HG02642 (cell line): ENCODE data around the gene DOCK1.

Experiments
- ATAC-seq: cut with Tn5 transposase; IDR thresholded peaks from one replicate; pipeline ENCODE4 v1.9.1; 2021; ENCODE audit warnings: mild to moderate bottlenecking; ENCODE audit not compliant: unreplicated experiment, poor library complexity

DOCK1 gene

DNA sequence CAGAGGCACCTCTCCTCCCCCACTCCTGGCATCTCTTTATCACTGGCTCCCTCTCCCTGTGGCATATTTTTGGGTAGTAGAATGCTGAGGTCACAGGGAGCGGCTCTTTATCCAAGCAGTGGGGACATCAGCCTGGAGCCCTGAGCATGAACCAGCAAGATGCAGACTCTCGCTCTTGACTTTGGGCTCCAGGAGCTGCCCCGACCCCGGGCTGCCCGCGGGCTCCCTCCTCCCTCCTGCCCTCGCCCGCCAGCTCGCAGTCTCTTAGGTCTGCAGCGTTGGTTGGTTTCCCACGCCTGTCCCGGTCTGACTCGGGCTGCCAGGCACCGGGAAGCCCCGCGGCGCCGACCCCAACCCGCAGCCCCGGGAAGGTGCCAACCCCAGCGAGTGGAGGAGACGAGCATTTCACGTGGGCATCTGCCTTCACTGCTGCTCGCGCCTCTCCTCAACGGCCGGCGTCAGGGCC is 289.8 kb downstream of the DOCK1 start:
- ATAC-seq = no peak

DNA sequence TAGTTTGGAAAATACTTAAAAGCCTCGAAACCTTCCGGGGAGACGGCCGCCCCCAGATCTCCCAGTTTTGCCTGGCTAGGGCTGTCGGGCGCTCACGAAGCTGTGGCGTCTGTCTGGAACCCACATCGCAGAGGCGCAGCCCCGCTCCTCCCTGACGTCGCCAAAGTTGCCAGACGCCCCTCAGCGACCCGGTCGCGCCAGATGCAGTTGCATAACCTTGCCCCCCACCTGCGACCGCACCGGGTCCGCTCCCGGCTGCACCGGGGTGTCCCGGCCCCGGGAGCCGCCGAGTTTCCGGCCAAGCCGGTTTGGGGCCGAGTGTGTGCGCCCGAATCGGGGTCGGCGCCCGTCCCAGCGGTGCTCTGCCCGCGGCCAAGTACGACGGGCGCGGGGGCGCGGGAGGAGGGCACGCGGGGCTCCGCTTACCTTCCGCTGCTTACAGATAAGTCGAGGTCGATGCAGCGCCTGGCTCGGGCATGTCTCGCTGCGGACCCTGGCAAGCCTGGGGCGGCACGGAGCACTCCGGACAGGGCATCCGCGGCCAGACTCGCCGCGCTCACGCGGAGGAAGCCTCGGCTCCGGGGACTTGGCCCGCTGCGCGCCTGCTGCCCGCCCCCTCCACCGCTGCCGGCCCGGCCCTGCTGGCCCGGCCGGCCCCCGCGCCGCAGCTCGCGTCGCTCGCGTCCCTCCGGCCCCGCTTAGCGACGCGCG is 290.5 kb downstream of the DOCK1 start:
- ATAC-seq = no peak

DNA sequence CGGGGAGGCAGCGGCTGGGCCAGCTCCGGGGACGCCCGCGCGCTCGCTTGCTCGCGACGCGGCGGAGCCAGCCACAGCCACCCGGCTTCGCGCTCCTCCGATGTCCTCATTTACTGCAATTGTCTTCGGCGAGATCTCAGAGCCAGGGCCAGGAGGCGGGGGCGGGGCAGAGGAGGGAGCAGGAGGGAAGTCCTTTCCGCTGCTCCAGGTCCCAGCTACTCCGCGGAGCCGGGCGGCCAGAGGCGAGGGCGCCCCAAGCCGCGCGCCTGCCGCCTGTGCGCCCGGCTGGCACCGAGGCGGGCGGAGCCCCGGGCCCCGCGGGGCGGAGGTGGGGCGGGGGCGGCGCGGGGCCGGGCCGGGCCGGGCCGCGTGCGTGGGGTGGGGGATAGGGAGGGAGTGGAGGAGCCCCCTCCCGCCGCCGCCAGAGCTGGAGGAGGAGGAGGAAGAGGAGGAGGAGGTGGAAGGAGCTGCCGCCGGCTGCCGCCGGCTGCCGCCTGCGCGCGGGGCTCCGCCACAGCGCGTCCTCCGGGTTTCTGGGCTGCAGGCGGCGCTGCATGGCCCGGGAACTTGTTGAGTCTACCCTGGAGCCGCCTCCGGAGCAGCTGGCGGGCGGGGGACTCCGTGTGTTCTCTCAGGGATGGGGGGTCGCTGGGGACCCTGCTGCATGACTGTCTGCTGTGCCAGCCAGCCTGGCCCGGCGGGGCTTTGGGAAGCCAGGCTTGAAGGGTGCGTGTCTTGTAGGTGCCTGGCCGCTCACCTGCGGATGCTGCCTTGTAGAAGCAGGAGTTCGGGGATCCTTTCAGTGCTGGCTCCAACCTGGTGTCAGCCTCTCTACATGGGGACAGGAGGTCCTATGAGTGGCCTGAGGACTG is 291.3 kb downstream of the DOCK1 start, which contains the start of gene INSYN2A:
INSYN2A (minus strand) TSS at position 310 of the 872 bp plus-strand sequence. CDS start 20,196 bp downstream, outside the sequence.
- no peak for ATAC-seq

DNA sequence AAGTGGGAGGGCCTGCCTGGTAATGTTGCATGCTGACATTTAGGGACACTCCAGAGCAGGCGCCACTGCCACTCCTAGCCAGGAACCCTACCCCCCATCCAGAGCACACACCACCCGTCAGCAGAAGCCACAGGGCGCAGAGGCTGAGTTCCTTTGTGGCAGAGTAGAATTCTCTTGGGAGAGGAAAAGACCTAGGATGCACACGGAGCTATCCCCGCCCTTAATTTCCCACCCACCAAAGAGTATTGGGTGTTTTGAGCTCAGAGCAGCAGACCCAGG is 291.9 kb downstream of the DOCK1 start:
- no peak for ATAC-seq

DNA sequence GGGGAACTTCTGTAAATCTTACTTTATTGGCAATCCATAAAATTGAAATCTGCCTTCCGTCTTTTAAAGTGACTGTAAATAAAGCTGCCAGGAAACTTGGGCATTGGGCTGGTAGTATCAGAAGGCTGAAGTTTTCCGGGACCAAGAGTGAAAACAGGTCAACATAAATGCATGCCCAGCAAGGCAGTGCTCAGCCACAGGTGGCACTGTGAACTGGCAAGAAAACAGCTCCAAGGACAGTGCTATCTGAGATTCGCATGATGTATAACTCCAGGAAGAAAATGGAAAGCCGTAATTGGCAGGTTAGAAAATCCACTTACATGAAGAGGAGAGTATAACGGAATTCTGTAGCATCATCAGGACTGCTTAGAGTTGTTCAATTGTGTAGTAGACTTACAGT is 293.1 kb downstream of the DOCK1 start:
- no peak for ATAC-seq

DNA sequence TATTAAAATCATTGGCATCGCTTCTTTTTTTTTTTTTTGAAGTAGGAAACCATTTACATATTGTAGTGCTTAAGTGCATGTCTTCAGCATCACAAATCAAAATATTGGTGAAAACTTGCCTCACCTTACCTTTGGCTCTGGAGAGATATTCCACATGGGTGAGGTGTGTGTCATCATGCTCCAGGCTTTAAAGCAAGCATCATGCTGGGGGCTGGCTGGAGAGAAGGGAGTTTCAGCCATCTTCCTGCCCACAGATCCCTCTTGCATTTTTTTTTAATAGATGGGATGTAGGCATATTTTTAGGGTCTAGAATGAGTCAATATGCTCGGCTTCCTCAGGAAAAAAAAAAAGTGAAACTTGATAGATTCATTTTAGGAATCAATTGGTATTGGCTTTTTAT is 293.5 kb downstream of the DOCK1 start:
- no peak for ATAC-seq

DNA sequence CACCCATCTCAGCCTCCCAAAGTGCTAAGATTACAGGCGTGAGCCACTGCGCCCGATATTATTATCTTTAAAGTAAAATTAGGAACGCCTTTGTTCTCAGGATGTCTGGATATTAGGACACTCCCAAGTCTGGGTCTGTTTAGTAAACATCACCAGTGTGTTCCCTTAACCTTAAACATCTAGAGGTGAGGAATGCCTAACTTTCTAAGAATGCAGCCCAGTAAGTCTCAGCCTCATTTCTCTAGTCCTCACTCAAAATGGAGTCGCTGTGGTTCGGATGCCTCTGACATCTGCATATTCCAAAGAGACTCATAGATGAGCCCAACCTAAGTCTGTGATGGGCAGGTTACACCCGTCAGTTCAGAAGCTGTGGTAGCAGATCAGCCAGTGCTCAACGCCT is 295.4 kb downstream of the DOCK1 start:
- ATAC-seq = no peak

DNA sequence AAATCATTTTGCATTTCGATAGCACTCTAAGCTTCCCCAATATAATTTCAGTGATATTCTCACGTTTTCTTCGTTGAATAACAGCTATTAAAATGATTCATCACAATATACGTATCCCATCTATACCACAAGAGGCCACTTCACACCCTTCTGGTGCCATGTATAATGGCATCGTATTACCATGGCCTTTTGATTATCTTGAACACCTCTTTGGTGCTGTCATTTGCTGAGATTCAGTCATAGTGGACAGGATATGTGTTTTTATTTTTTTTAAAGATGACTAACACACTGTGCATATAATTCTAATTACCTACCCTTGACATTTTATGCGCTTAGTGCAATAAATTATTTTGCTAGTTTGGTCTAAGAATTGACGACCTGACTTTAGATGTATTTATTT is 297.8 kb downstream of the DOCK1 start:
- no peak for ATAC-seq

DNA sequence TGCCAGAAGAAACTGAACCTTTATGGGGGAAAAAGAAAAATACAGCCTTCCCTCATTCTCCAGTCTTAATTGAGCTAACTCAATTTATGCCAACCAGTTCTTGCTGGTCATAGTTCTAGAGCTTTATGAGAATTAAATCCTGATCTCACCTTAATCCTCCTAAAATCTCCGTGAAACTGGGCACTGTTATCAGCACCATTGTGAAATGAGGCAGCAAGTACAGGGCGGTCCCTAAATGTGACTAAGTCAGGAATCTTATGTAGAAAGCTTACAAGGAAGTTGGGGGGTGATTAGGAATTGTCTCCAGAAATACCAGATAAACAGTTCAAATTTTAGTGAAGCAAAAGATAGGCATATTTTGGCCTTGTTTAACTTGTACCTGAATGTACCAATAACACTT is 301.9 kb downstream of the DOCK1 start:
- ATAC-seq = no peak

DNA sequence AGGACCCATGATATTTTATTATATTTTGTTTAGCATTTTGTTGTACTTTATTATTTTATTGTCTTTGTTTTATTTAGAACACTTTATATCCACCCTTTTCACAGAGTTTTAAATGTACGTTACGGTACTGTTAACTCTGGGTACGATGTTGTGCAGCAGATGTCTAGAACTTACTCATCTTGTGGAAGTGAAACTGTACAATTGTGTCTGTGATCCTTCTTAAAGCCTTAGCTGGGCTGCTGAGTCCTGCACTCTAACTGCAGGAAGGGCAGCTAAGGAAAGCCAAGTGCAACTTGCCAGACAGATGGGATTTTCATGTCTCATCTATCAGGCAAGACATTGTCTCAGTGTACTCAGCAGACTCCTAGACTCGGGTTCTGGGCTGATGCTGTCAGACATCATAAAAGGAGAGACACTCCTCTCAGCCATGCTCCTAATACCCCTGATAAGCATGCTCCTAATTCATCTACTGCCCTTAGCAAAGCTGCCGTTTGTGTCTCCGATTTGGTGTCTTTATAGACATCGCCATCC is 305.8 kb downstream of the DOCK1 start:
- no peak for ATAC-seq

DNA sequence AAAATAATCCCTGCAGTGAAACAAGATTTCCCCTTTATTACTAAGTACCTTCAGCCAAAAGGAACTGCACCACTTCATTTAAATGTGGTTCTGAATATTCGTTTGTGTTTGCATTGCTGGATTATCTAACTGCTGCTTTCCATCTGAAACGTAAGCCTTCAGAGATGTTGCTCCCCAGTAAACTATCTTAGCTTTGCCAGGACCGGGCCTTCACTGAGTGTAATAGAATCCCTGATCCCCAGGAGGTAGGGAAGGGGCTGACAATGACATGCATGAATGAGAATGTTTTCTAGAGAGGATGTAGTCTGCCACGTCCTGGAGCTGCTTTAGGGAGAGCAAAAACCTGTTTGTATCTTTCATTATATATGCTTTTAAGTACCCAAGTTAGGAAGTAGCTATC is 310.6 kb downstream of the DOCK1 start:
- no peak for ATAC-seq

DNA sequence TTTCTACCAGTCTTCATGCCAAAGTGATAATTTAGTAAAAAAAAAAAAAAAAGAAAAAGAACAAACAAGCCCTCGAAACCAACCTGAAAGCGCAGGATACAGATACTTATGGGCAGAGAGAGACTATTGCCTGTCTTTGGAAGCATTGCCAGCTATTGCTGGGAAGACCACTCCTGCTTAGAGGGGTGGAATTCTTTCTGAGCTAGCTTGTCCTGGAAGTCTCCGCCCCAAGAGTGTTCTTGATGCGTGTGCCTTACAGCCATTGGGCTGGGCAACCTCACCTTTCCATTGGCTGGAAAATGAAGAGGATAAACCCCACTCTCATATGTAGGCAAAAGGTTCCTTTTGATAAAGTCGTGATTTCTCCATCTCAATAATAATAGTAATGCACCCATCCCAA is 311.0 kb downstream of the DOCK1 start:
- ATAC-seq = no peak

DNA sequence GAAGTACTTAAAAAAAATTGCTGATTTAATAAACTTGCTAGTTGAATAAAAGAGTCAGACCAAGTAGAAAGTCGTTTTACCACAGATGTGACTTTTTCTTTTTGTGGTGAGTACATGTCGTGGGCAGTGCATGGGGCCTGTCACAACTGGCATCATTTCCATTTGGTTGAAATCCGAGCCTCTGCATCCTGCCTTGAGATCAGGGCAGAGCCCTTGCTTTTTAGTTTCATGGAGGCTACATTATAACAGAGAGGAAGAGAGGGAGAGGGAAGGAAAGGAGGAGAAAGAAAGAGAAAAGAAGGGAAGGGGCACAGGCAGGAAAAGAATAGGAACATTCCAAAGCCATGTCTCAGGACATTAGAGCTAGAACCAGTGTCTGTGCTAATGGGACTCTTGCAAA is 311.6 kb downstream of the DOCK1 start:
- no peak for ATAC-seq

DNA sequence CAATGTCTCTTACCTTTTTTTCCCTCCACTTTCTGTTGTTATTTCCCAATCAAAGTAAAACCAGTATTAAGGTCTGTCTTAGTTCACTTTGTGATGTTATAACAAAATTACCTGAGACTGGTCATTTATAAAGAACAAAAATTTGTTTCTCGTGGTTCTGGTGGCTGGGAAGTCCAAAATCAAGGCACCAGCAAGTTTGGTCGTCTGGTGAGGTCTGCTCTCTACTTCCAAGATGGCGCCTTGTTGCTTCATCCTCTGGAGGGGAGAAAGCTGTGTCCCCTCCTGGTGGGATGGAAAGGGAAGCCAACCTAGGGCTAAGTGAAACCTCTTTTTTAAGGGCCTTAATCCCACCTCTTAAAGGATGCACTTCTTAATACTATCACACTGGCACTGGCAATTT is 313.4 kb downstream of the DOCK1 start:
- ATAC-seq = no peak

DNA sequence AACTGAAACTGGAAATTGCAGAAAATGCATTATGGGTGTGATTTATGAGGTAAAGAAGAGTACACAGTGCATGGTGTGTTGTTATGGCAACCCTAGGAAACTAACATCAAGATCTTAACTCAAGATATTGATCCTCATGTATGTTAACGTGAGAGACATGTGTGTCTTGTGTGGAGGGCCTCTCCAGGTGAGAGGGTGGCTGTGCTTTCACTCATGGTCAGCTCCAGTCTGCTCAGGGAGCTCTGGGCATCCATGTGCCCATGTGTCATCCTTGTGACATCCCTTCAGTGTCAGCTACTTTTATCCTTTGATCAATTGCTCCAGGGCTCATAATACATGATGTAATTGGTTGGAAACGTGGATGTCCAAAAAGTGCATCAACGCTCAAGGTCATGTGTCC is 316.1 kb downstream of the DOCK1 start:
- ATAC-seq = no peak

DNA sequence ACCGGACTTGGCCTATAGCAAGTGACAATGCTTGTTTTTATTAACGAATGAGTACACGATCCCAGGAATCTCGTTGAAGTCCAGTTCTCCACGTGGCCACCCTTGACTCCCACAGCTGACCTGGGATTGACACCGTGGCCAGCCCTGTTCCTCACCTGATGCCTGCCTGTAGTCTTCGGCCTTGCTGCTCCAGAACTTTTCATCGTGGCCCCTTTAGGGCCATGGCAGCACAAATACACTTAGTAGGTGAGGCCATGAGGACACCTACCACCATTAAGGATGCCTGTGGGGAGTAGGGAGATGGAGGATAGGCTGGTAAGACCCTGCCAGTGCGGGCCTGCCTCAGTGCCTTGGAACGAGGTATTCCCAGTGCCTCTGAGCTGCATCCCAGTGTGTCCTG is 321.8 kb downstream of the DOCK1 start:
- ATAC-seq = no peak

DNA sequence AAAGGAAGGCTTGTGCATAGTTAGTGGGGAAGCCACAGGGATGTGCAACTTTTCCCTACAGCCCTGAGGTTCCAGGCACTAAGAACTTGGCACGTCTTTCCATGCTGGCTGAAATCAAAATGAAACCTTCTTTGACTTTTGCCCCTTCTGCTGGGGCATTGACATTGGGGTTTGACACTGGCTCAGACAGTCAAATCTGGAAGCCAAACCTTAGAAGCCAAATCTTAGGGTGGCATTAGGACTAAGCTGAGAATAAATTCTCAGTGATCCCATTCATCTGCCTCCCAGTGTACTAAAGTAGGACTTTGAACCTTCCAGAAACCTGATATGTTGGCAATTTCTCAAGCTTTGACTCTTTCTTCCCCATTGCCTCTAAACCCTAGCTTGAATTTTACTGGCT is 322.4 kb downstream of the DOCK1 start:
- ATAC-seq = no peak

DNA sequence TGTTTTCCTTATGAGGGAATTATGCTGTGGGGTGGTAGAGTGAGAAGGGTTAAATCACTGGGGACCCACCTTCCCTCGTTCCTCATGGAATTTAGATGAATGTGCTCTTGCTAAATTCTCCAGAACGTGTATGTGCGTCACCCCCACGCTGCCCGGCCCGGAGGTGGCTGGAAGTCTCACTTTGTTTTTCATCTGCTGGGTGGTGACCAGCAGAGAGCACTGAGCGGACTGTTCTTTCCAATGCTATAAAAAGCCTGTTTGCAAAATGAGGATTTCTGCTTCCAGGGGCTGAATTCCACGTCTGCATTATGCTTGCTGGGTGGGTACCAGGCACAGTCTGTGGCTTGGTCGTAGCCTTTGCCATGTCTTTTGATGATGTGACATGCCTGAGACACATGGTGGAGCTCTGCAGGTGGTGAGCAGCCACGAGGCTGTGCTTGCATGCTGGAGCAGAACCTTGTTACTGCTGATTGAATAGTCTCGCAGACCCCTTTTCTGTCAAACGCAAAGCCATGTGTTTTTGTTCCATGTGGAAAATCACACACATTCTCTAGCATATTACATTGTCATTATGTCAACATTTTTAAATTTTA is 323.1 kb downstream of the DOCK1 start:
- no peak for ATAC-seq

DNA sequence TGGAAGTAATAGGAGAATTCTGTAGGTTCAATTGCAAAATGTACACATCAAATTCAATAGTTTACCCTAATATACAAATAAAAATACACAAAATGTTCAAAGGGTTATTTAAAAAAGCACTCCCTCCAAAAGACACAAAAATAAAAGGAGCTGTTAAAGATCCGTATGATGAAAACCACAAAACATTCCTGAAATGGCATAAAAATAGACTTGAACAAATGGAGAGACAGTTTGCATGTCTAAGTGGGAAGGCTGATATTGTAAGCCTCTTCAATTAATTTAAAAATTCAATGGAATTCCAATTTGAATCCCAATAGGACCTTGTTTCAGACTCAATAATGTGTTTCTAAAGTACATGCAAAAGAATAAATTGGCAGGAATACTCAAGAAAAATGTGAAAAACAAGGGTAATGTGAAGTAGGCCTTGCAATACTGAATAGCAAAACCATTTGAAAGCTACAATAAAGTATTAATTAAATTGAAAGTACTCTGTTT is 329.1 kb downstream of the DOCK1 start:
- ATAC-seq = no peak

DNA sequence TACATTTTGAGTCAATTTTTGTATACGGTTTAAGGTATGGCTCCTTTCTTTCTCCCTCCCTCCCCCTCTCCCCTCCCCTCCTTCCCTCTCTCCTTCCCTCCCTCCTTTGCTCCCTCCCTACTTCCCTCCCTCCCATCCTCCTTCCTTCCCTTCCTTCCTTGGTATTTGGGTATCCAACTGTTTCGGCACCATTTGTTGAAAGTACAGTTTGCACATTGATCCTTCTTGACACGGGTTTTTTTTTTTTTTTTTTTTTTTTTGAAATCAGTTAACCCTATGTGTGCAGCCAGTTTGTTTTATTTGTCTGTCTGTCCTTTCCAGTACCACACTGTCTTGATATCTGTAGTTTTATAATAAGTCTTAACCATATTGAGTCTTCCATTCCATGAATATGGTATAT is 331.0 kb downstream of the DOCK1 start:
- no peak for ATAC-seq

DNA sequence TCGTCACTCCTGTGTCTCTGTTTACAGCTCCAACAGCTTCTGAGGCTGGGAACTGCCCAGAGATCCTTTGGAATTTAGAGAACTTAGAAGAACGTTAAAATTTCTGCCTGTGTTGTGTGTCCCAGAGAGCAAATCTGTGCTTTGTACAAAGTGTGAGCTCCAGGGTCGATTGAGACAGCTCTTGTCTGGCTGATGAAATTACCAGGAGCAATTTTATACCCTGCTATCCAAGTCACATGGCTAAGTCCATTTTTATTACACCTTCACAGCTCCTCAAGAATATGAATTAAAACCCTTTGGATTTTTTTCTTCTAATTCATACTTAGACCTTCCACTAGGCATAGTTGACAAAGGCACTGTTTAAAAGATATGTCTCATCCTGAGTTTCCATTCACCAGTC is 337.7 kb downstream of the DOCK1 start:
- no peak for ATAC-seq
